Transverse colon (tissue), 3 donors: ENCODE data around the gene SSH2.

Experiments
- CTCF ChIP-seq, 5 experiments: fragments of 200-600 bp in 3 of 5; fragments of 450-650 bp in 2 of 5; sonication (generic) in 3 of 5; IDR thresholded peaks; 1 replicate in 2 of 5; 2 replicates in 3 of 5; pipeline ENCODE4 v1.5.1; 2016 to 2017; ENCODE audit warnings: antibody characterized with exemption in 5 of 5, inconsistent platforms in 3 of 5, mild to moderate bottlenecking in 2 of 5, moderate library complexity in 1 of 5
- POLR2A ChIP-seq: fragments of 450-650 bp; IDR thresholded peaks from one replicate; pipeline ENCODE4 v1.6.1; 2016; ENCODE audit warnings: antibody characterized with exemption, mild to moderate bottlenecking, moderate library complexity

GRCh38 chr17:29789196-29790170 is 140.5 kb downstream of the SSH2 start:
- TF ChIP-seq POLR2A (no peak), CTCF (IDR thresholded peaks at IDR 0.05) (no peak)
